Measurements from ENCODE around the gene IFI27L1.

- TF ChIP-seq POLR2AphosphoS5 (IDR thresholded peaks at IDR 0.05), result no peak
- TF ChIP-seq CTCF (IDR thresholded peaks at IDR 0.05), result no peak
- no peak for TF ChIP-seq POLR2A (IDR thresholded peaks at IDR 0.05)
These were observed 40.9 kb upstream of the IFI27L1 start for GRCh38 chr14:94040247-94040646.

Measured in breast epithelium (tissue), 3 donors.